A673 (cell line): ENCODE results near the gene PCDHB16. TPM values are rescaled to one million over a fixed set of nuclear protein-coding genes. Genes with fewer than 3 reads are reported as not detected.
"Not testable (repeated sequence)": the region's sequence is repeated elsewhere in the genome, so short reads cannot be mapped to it uniquely, and the experiment has no call there.

Source experiments
- BruUV-seq: library from RNA; stranded (reverse); fragments of 400-500 nt; replicated peaks from 2 replicates; lab custom pipeline; 2021; lab: Mats Ljungman, UMichigan
- CTCF ChIA-PET: fragments of 300-600 bp; sonication (Branson Sonifier 250); formaldehyde crosslinking; loops from one replicate; lab custom pipeline; 2022; ENCODE audit warnings: antibody characterized with exemption; lab: Charles Lee
- POLR2A ChIA-PET: fragments of 300-600 bp; sonication (Branson Sonifier 250); formaldehyde crosslinking; loops from one replicate; lab custom pipeline; 2022; ENCODE audit warnings: antibody characterized with exemption; ENCODE audit not compliant: low non-redundant PET; lab: Charles Lee
- DNase-seq: peaks from one replicate; pipeline ENCODE4 v3.0.0-alpha.2; 2015; ENCODE audit warnings: low spot score
- H3K27ac ChIP-seq: fragments of 200-600 bp; sonication (generic); 2 replicates; pipeline ENCODE4 v1.5.1; 2016; ENCODE audit warnings: mixed run types, low read depth, mild to moderate bottlenecking, mixed read lengths, antibody characterized with exemption, low read length; ENCODE audit not compliant: poor library complexity, severe bottlenecking
- H3K27me3 ChIP-seq: fragments of 200-600 bp; sonication (generic); replicated peaks from 2 replicates; pipeline ENCODE4 v1.6.1; 2017; ENCODE audit warnings: mixed run types, low read depth, mild to moderate bottlenecking, mixed read lengths, antibody characterized with exemption, low read length; ENCODE audit not compliant: insufficient read depth, poor library complexity
- H3K36me3 ChIP-seq: fragments of 200-600 bp; sonication (generic); 2 replicates; pipeline ENCODE4 v1.6.1; 2016; ENCODE audit warnings: mixed run types, mild to moderate bottlenecking, mixed read lengths, antibody characterized with exemption, low read length; ENCODE audit not compliant: insufficient read depth, poor library complexity, severe bottlenecking
- H3K4me1 ChIP-seq: fragments of 200-600 bp; sonication (generic); 2 replicates; pipeline ENCODE4 v1.6.1; 2017; ENCODE audit warnings: mixed run types, mild to moderate bottlenecking, mixed read lengths, antibody characterized with exemption, low read length; ENCODE audit not compliant: insufficient read depth, poor library complexity, severe bottlenecking
- H3K4me3 ChIP-seq: fragments of 200-600 bp; sonication (generic); 2 replicates; pipeline ENCODE4 v1.5.1; 2016; ENCODE audit warnings: low read depth, mixed run types, mild to moderate bottlenecking, mixed read lengths, low read length; ENCODE audit not compliant: poor library complexity, severe bottlenecking
- H3K9me3 ChIP-seq: fragments of 200-600 bp; sonication (generic); 2 replicates; pipeline ENCODE4 v1.6.1; 2016; ENCODE audit warnings: mixed run types, low read depth, mild to moderate bottlenecking, mixed read lengths, antibody characterized with exemption, low read length; ENCODE audit not compliant: poor library complexity, severe bottlenecking
- EZH2 ChIP-seq: fragments of 200-600 bp; sonication (generic); IDR thresholded peaks from 2 replicates; pipeline ENCODE4 v1.6.1; 2017; ENCODE audit warnings: borderline replicate concordance, low read depth, mild to moderate bottlenecking, mixed read lengths, antibody characterized with exemption, low read length; ENCODE audit not compliant: poor library complexity, severe bottlenecking
- intact Hi-C: fragments of 100-400 bp; cut with micrococcal nuclease; formaldehyde crosslinking; loops from one replicate; pipeline ENCODE4 v1.10.0; 2022; ENCODE audit not compliant: unreplicated experiment
- total RNA-seq: library from RNA; stranded (reverse); gene quantifications from 2 replicates; pipeline ENCODE4 v1.2.3, GENCODE V29; 2021
- TF ChIP-seq, protein P1 (sequence below): fragments of 300-800, 200-600 bp; sonication (generic); conservative IDR thresholded peaks from 2 replicates; pipeline ENCODE4 v1.5.1; 2017; ENCODE audit warnings: low read depth, mild to moderate bottlenecking, antibody characterized with exemption, low read length, moderate library complexity, mixed read lengths

PCDHB16 gene
- total RNA-seq, 1 experiment from 2014 or later, result 11.3 TPM

DNA sequence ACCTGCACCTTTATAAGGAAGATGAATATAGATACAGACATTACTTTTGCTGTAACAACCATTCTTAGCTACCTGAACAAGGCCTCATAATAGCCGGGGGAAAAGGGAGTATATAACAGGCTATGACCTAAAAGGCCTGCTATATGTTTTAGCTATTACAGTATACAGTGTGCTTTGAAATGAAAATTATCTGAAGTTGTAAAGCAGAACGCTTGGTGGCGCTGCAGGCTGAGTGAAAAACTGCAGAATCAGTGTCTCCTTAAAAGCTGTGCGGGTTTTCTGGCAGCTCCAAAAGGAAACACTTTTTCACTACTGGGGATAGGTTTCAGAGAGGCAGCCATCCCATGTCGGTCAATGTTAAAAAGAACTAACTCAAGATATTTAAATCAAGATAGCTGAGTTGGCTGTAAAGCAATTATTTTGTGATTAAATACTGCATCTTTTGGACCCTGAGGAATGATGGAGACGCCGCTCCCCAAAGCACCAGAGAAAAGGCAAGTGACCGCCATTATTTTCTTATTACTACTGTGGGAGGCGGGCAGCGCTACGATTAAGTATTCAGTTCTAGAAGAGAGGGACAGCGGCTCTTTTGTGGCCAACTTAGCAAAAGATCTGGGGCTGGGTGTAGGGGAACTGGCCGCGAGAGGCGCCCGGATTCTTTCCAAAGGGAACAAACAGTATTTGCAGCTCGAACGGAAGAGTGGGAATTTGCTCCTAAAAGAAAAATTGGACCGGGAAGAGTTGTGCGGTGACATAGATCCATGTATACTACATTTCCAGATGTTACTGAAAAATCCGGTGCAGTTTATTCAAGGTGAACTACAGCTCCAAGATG is 26.4 kb upstream of the PCDHB16 start:
- Histone ChIP-seq H3K9me3 (no peaks in the 10 kb centered on the region), H3K36me3 (no peaks in the 10 kb centered on the region), H3K4me3 (no peak overlapping the region), H3K27me3 (no peaks in the 10 kb centered on the region), H3K27ac (no peak overlapping the region), H3K4me1 (no peaks in the 10 kb centered on the region)
- no peak for TF ChIP-seq EZH2
- TF ChIP-seq, protein P1, sequence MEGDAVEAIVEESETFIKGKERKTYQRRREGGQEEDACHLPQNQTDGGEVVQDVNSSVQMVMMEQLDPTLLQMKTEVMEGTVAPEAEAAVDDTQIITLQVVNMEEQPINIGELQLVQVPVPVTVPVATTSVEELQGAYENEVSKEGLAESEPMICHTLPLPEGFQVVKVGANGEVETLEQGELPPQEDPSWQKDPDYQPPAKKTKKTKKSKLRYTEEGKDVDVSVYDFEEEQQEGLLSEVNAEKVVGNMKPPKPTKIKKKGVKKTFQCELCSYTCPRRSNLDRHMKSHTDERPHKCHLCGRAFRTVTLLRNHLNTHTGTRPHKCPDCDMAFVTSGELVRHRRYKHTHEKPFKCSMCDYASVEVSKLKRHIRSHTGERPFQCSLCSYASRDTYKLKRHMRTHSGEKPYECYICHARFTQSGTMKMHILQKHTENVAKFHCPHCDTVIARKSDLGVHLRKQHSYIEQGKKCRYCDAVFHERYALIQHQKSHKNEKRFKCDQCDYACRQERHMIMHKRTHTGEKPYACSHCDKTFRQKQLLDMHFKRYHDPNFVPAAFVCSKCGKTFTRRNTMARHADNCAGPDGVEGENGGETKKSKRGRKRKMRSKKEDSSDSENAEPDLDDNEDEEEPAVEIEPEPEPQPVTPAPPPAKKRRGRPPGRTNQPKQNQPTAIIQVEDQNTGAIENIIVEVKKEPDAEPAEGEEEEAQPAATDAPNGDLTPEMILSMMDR, result peak; percentile 72
- CTCF ChIA-PET, result interaction anchor here (1.0 to 1.3 kb wide), 3 partner anchors 27 to 408 kb away, joined by 3 to 8 read pairs (median 3); partner anchors contain the start of genes PCDHB16 and PCDHB2
- intact Hi-C loops, result no loop called here
- peak; percentile 65 for DNase-seq
- no TSS peak for BruUV-seq
- POLR2A ChIA-PET, result no interaction called here

DNA sequence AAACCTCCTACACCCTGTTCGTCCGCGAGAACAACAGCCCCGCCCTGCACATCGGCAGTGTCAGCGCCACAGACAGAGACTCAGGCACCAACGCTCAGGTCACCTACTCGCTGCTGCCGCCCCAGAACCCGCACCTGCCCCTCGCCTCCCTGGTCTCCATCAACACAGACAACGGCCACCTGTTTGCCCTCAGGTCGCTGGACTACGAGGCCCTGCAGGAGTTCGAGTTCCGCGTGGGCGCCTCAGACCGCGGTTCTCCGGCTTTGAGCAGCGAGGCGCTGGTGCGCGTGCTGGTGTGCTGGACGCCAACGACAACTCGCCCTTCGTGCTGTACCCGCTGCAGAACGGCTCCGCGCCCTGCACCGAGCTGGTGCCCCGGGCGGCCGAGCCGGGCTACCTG is 24.8 kb upstream of the PCDHB16 start:
- H3K9me3 ChIP-seq, H3K27me3 ChIP-seq, H3K36me3 ChIP-seq, H3K27ac ChIP-seq, DNase-seq, CTCF ChIA-PET, intact Hi-C loops, BruUV-seq, POLR2A ChIA-PET, H3K4me3 ChIP-seq, H3K4me1 ChIP-seq: not testable (repeated sequence)

DNA sequence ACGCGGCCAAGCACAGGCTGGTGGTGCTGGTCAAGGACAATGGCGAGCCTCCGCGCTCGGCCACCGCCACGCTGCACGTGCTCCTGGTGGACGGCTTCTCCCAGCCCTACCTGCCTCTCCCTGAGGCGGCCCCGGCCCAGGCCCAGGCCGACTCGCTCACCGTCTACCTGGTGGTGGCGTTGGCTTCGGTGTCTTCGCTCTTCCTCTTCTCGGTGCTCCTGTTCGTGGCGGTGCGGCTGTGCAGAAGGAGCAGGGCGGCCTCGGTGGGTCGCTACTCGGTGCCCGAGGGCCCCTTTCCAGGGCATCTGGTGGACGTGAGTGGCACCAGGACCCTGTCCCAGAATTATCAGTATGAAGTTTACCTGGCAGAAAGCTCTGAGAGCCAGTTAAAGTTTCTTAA is 24.3 kb upstream of the PCDHB16 start:
- intact Hi-C loops, H3K4me1 ChIP-seq, DNase-seq, BruUV-seq, H3K9me3 ChIP-seq, H3K27ac ChIP-seq, H3K36me3 ChIP-seq, POLR2A ChIA-PET, H3K27me3 ChIP-seq, CTCF ChIA-PET, H3K4me3 ChIP-seq: not testable (repeated sequence)

DNA sequence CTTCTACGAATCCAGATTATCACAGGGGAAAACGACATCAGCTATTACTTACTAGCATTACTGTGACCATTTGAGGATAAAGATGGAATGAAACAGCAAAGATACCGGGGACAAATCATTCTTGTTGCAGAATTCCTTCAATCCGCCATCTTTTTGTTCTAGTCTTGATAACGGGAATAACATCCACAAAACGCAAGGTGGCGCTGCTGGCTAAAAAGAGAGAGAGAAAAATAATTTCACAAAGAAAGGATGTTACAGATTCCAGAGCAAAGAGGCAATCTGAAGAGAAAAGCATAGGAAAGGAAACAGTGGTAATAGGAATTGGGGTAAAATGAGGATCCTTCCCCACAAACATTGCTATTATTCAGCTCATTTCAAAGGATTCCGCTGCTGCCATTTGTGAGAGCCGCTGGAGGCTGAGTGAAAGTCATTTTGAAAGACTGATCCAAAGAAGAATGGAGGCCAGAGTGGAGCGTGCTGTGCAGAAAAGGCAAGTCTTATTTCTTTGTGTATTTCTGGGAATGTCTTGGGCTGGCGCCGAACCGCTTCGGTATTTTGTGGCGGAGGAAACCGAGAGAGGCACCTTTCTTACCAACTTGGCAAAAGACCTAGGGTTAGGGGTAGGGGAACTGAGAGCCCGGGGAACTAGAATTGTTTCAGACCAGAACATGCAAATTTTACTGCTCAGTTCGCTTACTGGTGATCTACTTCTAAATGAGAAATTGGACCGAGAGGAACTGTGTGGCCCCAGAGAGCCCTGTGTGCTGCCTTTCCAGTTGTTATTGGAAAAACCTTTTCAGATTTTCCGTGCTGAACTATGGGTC is 9.6 kb upstream of the PCDHB16 start, which contains the start of gene PCDHB7:
TSS of gene PCDHB7 (plus strand) at position 264 of the 824 bp plus-strand sequence. CDS start at position 456, 192 bp downstream.
- Histone ChIP-seq H3K36me3 (no peaks in the 10 kb centered on the region), H3K4me1 (no peaks in the 10 kb centered on the region), H3K27me3 (no peaks in the 10 kb centered on the region), H3K4me3 (peak within 1 kb of the TSS; percentile 16), H3K9me3 (no peaks in the 10 kb centered on the region), H3K27ac (no peak within 1 kb of the TSS)
- intact Hi-C loops, result no loop called here
- ChIA-PET CTCF (no interaction called here), POLR2A (no interaction called here)
- peak; percentile 85 for DNase-seq
- no peak for TF ChIP-seq EZH2
- TF ChIP-seq, protein P1, result peak; percentile 83
- BruUV-seq, result TSS peak; percentile 43

DNA sequence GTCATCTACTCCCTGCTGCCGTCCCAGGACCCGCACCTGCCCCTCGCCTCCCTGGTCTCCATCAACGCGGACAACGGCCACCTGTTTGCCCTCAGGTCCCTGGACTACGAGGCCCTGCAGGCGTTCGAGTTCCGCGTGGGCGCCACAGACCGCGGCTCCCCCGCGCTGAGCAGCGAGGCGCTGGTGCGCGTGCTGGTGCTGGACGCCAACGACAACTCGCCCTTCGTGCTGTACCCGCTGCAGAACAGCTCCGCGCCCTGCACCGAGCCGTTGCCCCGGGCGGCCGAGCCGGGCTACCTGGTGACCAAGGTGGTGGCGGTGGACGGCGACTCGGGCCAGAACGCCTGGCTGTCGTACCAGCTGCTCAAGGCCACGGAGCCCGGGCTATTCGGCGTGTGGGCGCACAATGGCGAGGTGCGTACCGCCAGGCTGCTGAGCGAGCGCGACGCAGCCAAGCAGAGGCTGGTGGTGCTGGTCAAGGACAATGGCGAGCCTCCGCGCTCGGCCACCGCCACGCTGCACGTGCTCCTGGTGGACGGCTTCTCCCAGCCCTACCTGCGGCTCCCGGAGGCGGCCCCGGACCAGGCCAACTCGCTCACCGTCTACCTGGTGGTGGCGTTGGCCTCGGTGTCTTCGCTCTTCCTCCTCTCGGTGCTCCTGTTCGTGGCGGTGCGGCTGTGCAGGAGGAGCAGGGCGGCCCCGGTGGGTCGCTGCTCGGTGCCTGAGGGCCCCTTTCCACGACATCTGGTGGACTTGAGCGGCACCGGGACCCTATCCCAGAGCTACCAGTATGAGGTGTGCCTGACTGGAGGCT is 7.7 kb upstream of the PCDHB16 start:
- H3K27ac ChIP-seq, CTCF ChIA-PET, H3K4me1 ChIP-seq, H3K9me3 ChIP-seq, H3K27me3 ChIP-seq, H3K4me3 ChIP-seq, BruUV-seq, H3K36me3 ChIP-seq, intact Hi-C loops, POLR2A ChIA-PET, DNase-seq: not testable (repeated sequence)
